GM18867 (cell line): ENCODE results near the gene OR2B6.

Experiments used
- ATAC-seq: cut with Tn5 transposase; IDR thresholded peaks from one replicate; pipeline ENCODE4 v1.9.1; 2021; ENCODE audit warnings: mild to moderate bottlenecking, moderate library complexity; ENCODE audit not compliant: unreplicated experiment

OR2B6 gene

DNA sequence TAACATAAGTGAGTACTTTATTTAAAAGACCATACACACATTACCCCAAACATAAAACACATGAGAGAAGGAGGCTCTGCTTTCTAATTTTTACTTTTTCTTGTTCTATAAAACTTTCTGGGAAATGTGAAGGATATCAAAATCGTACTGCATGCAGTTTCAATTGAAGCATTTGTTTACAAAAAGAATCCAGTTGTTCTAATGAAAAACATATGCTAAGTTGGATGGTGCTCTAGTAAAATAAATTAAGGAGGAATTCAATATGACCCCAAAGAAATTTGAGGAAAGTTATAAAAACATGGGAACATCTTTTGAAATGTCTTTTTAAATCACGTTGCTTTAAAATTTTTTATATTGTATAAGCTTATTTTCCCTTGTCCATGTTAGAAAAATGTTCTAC is 37.6 kb downstream of the OR2B6 start:
- ATAC-seq = no peak

DNA sequence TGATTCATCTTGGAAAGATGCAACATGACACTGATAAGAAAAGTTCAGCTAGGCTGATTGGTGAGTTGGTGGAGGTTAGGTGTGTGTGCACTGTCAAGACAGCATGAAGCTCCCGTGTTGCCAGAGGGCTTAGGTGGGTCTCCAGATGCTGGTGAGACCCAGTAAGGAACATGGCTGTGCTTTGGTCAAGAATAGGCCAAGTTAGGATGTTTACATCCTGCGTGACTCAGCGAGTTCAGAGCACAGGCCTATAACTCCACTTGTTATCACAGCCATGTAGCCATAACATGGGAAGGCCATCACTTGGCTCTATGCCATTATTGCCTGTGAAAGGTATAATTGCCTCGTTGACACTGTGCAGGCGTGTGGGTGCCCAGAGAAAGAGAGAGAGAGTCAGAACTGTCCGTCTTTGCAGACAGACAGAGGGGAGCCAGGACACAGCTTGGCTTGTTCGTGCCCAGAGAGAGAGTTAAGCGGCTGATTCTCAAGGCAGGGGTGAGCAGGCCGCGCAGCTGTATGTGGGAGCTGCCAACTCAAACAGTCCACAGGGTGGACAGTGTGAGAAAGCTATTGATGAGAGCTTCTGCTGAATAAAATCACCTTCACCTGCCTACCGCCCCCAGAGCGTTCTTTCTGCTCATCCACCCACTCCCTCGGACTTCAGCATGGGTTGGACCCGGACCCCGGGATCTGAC is 43.5 kb downstream of the OR2B6 start:
- no peak for ATAC-seq

DNA sequence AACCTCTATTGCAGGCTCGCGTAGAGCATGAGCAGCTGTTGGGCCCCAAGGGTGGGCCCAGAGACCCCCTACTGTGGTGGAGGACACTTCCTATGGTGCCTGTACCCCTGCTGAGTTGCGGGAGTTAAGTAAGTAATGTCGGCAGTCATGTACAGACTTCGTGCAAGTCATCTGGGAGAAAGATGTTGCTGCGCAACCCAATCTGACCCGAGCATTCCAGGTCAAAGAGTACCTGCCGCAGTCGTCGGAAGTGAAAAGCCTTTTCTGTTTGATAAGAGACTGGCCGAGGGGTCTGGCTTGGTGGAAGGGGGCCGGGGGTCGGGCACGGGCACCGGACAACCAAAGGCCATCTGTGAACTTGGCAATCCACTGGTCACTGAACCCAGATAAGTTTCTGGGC is 44.3 kb downstream of the OR2B6 start:
- ATAC-seq = no peak

DNA sequence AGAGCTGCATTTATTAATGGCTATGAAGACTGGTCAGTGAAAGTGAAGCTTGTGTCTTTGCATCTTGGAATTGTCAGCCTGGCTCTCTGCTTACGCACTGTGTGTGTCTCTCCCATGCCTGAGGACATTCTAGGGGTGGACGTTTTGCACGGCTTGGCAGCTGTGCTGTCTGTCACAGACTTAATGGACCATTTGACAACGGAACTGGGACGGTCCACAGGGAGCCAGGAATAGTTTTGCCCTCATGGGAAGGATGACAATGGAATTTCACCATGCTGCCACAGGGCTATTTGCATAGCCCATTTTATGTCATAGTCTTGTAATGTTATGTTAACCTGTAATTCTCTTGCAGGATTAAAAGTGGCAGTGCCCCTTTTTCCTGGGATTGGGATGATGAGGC is 44.7 kb downstream of the OR2B6 start:
- no peak for ATAC-seq

DNA sequence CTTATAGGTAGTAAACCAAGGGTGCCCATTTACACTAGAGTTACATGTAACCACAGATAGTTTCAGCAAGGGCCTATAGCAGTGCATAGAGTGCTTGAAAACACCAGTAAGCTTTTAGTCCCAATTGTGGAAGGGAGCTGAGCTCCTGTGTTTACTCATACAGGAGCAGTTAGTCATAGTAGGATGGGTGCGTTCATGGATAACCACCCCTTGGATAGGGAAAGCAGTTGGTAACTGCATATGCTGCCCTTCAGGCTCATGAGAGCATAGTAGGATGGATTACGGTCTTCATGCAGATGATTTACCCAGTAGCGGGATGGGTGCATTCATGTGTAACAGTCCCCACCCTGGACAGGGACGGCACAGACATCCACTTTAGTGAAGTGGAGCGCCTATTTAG is 45.1 kb downstream of the OR2B6 start:
- ATAC-seq = no peak

DNA sequence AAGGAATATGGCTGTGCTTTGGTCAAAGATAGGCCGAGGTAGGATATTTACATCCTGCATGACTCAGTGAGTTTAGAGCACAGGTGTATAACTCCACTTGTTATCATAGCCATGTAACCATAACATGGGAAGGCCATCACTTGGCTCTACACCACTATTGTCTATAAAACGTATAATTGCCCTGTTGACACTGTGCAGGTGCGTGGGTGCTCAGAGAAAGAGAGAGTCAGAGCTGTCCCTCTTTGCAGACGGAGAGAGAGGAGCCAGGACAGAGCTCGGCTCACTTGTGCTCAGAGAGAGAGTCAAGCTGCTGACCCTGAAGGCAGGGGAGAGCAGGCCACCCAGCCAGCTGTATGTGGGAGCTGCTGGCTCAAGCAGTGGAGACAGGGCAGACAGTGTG is 46.0 kb downstream of the OR2B6 start:
- ATAC-seq = no peak

DNA sequence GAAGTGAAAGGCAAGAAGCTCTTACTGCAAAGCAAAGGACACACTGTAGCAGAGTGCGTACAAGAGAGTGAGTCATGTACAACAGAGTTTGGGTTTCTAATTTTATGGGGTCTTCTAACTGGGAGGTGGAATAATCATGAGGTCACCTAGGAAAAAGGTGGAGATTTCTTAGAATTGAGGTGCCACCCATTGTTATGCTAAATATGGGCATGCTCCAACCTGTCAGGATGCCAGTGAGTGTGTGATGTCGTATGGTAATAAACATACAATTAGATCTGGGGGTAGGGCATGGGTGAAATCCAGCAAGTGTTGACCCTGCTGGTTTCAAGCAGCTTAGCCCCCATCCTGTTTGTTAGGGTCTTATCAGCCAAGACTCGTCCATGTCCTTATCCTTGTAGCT is 46.6 kb downstream of the OR2B6 start:
- no peak for ATAC-seq

DNA sequence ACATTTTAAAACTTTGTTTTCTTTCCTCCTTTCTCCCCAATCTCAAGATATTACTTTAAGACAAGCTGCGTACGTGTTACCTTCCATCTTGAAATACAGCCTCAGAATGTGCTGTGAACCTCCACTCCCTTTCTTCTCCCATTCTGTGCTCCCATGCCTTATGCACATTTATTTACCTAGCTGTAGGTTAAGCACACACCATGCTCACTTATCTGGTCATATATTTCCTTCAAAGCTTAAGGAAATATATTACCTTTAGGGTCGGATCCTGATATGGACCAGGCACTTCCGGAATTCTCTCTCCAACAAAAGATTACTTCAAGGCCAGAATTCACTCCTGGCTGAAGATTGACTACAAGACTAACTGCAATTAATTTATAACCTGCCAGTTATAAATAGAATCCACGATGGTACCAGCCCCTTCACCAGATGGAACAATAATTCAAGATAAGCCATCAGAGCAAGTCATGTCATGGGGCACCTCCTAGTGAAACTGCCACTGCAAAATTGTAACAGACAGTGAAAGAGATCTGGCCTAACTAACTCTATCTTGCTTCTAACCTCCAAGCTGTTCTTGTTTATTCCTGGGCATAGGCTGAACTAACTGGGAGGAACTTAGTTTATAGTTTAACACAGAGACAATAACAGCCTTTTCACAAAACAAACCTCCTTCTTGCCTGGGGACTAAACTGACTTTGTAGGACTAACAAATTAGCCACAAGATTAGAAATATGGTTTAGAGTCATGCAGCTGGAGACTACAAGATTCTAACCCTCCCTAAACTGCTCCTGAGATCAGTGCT is 47.5 kb downstream of the OR2B6 start:
- no peak for ATAC-seq

DNA sequence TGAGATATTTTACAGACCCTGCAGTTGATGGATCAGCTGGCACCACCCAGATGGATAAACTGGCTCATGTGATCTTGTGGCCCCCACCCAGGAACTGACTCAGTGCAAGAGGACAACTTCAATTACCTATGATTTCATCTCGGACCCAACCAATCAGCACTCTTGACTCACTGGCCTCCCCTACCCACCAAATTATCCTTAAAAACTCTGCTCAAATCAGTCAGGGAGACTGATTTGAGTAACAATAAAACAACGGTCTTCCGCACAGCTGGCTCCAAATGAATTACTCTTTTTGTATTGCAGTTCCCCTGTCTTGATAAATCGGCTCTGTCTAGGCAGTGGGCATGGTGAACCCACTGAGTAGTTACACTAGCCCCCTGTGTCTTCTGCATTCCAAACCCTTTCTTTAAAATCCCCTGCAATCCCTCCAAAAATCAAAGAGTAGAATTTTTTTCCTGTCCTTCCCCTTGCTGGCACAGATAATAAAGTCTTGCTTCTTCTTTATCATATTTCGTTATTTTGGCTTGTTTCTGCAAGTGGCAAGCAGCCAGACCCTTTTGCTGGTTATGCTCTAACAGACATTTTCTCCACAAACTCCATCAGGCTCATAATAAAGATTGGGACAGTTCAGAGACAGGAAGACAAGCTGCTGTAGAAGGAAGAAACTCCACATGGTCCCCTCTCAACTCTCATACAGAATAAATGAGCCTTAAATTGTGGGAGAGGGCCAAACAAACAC is 48.3 kb downstream of the OR2B6 start:
- ATAC-seq = no peak

DNA sequence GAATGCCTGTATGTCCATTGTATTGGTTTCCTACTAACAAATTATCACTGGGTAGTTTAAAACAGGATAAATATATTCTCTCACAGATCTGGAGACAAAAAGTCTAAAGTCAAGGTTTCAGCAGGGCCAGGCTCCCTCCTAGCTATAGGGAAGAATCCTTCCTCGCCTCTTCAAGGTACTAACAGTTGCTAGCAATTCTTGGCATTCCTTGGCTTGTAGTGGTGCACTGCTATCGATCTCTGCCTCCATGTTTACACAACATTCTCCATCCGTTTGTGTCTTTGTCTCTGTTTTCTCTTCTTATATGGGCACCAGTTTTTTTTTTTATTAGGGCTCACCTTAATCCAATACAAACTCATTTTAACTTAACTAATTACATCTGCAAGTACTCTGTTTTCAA is 48.9 kb downstream of the OR2B6 start:
- ATAC-seq = no peak
